Measurements from ENCODE around the gene MAGI1. TPM values are rescaled to one million over a fixed set of nuclear protein-coding genes. Genes with fewer than 3 reads are reported as not detected.

MAGI1 gene
- total and polyA plus RNA-seq, 2 donors (not counting 1 experiment from before 2014, with no cell fraction given), result 0.10 to 0.22 TPM

GRCh38 chr3:65984975-65985374 lies 53.7 kb downstream of the MAGI1 start:
- POLR2A ChIA-PET, result no interaction called here
- no peaks in the 10 kb centered on the region for H3K79me2 ChIP-seq (ENCODE audit: control insufficient read depth, insufficient read depth, low read length)
- TF ChIP-seq EZH2 (IDR thresholded peaks at IDR 0.05; ENCODE audit: borderline replicate concordance, insufficient read depth, low read depth, low read length, poor library complexity, severe bottlenecking), result no peak
- TF ChIP-seq, protein P1, sequence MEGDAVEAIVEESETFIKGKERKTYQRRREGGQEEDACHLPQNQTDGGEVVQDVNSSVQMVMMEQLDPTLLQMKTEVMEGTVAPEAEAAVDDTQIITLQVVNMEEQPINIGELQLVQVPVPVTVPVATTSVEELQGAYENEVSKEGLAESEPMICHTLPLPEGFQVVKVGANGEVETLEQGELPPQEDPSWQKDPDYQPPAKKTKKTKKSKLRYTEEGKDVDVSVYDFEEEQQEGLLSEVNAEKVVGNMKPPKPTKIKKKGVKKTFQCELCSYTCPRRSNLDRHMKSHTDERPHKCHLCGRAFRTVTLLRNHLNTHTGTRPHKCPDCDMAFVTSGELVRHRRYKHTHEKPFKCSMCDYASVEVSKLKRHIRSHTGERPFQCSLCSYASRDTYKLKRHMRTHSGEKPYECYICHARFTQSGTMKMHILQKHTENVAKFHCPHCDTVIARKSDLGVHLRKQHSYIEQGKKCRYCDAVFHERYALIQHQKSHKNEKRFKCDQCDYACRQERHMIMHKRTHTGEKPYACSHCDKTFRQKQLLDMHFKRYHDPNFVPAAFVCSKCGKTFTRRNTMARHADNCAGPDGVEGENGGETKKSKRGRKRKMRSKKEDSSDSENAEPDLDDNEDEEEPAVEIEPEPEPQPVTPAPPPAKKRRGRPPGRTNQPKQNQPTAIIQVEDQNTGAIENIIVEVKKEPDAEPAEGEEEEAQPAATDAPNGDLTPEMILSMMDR (IDR thresholded peaks at IDR 0.05), result no peak
- H3K4me2 ChIP-seq (replicated peaks; ENCODE audit: low read depth, low read length, poor library complexity, severe bottlenecking), result no peak overlapping the region
- H3K9me3 ChIP-seq (ENCODE audit: control extremely low read depth in 1 of 3, control insufficient read depth in 2 of 3, insufficient read depth in 1 of 3, low read length in 2 of 3), result peaks cover 0 to 4% (median 0%) of the 10 kb centered on the region in 3 donors
- ATAC-seq (ENCODE audit: low read depth) (no peak), DNase-seq (no peak)
- H2AFZ ChIP-seq (ENCODE audit: insufficient read depth, low read depth, low read length, poor library complexity, severe bottlenecking), result no peak overlapping the region
- H3K27ac Mint-ChIP-seq, result no peak overlapping the region
- H3K27me3 ChIP-seq (replicated peaks in 1 of 4; ENCODE audit: control extremely low read depth in 1 of 4, control insufficient read depth in 3 of 4, insufficient read depth in 4 of 4, low read length in 3 of 4), result no peaks in the 10 kb centered on the region
- H3K9ac ChIP-seq (ENCODE audit: low read length), result no peak overlapping the region
- no peaks in the 10 kb centered on the region for H3K36me3 ChIP-seq (replicated peaks in 1 of 2; ENCODE audit: control extremely low read depth in 1 of 2, control insufficient read depth in 1 of 2, extremely low read depth in 1 of 2, insufficient read depth in 2 of 2, low read length in 1 of 2)
- no peaks in the 10 kb centered on the region for H4K20me1 ChIP-seq (ENCODE audit: control insufficient read depth, insufficient read depth, low read length, poor library complexity, severe bottlenecking)
- H3K4me3 ChIP-seq (ENCODE audit: control extremely low read depth in 1 of 5, extremely low read depth in 1 of 5, insufficient read depth in 1 of 5, low read depth in 2 of 5, low read length in 4 of 5), result no peak overlapping the region
- CTCF ChIA-PET, result no interaction called here
- no peaks in the 10 kb centered on the region for H3K4me1 Mint-ChIP-seq
- H3K9me3 Mint-ChIP-seq (ENCODE audit: insufficient read depth), result no peaks in the 10 kb centered on the region
- no peak overlapping the region for H3K4me3 Mint-ChIP-seq
- no peaks in the 10 kb centered on the region for H3K4me1 ChIP-seq (ENCODE audit: control insufficient read depth in 2 of 2, insufficient read depth in 2 of 2, low read length in 2 of 2)
- intact Hi-C loops (cut with micrococcal nuclease), result no loop called here
- no peak overlapping the region for H3K27ac ChIP-seq (ENCODE audit: low read length in 2 of 2)
- no peaks in the 10 kb centered on the region for H3K27me3 Mint-ChIP-seq
- WGBS (ENCODE audit: insufficient coverage), result no CpG with 5 or more reads among the region's 1 CpG

- ChIA-PET CTCF (interaction anchor here (0.5 kb wide), 1 partner anchor 744 kb away, joined by 3 read pairs; no protein-coding TSS in a partner anchor), POLR2A (no interaction called here)
- H3K27ac ChIP-seq (ENCODE audit: low read length in 2 of 2), result no peak overlapping the region
- no peaks in the 10 kb centered on the region for H3K36me3 ChIP-seq (replicated peaks in 1 of 2; ENCODE audit: control extremely low read depth in 1 of 2, control insufficient read depth in 1 of 2, extremely low read depth in 1 of 2, insufficient read depth in 2 of 2, low read length in 1 of 2)
- H3K4me2 ChIP-seq (replicated peaks; ENCODE audit: low read depth, low read length, poor library complexity, severe bottlenecking), result no peak overlapping the region
- H2AFZ ChIP-seq (ENCODE audit: insufficient read depth, low read depth, low read length, poor library complexity, severe bottlenecking), result no peak overlapping the region
- H4K20me1 ChIP-seq (ENCODE audit: control insufficient read depth, insufficient read depth, low read length, poor library complexity, severe bottlenecking), result no peaks in the 10 kb centered on the region
- Mint-ChIP-seq H3K4me1 (no peaks in the 10 kb centered on the region), H3K27me3 (no peaks in the 10 kb centered on the region), H3K4me3 (no peak overlapping the region), H3K27ac (no peak overlapping the region), H3K9me3 (ENCODE audit: insufficient read depth) (no peaks in the 10 kb centered on the region)
- no peaks in the 10 kb centered on the region for H3K4me1 ChIP-seq (ENCODE audit: control insufficient read depth in 2 of 2, insufficient read depth in 2 of 2, low read length in 2 of 2)
- intact Hi-C loops (cut with micrococcal nuclease), result no loop called here
- DNase-seq (no peak), ATAC-seq (ENCODE audit: low read depth) (no peak)
- H3K9ac ChIP-seq (ENCODE audit: low read length), result no peak overlapping the region
- no peak for TF ChIP-seq EZH2 (IDR thresholded peaks at IDR 0.05; ENCODE audit: borderline replicate concordance, insufficient read depth, low read depth, low read length, poor library complexity, severe bottlenecking)
- TF ChIP-seq, protein P1 (IDR thresholded peaks at IDR 0.05), result no peak
- H3K79me2 ChIP-seq (ENCODE audit: control insufficient read depth, insufficient read depth, low read length), result no peaks in the 10 kb centered on the region
- H3K4me3 ChIP-seq (ENCODE audit: control extremely low read depth in 1 of 5, extremely low read depth in 1 of 5, insufficient read depth in 1 of 5, low read depth in 2 of 5, low read length in 4 of 5), result no peak overlapping the region
- peaks cover 0 to 4% (median 0%) of the 10 kb centered on the region in 3 donors for H3K9me3 ChIP-seq (ENCODE audit: control extremely low read depth in 1 of 3, control insufficient read depth in 2 of 3, insufficient read depth in 1 of 3, low read length in 2 of 3)
- no CpG with 5 or more reads among the region's 1 CpG for WGBS (ENCODE audit: insufficient coverage)
- H3K27me3 ChIP-seq (replicated peaks in 1 of 4; ENCODE audit: control extremely low read depth in 1 of 4, control insufficient read depth in 3 of 4, insufficient read depth in 4 of 4, low read length in 3 of 4), result no peaks in the 10 kb centered on the region
Measured at GRCh38 chr3:65983100-65983499, 55.6 kb downstream of the MAGI1 start.
